SK-N-SH (cell line): ENCODE results near the gene ASCC3. TPM values are rescaled to one million over a fixed set of nuclear protein-coding genes. Genes with fewer than 3 reads are reported as not detected.

Experiments used
- CTCF ChIA-PET: fragments of 300-600, 350-600 bp; formaldehyde crosslinking; extraction: SDS; loops from one replicate; lab custom pipeline; 2021; lab: Yijun Ruan, JAX
- POLR2A ChIA-PET: fragments of 350-600 bp; sonication (Branson Sonifier 250); formaldehyde crosslinking; extraction: SDS; loops from one replicate; lab custom pipeline; 2020; ENCODE audit warnings: antibody characterized with exemption, inconsistent platforms; lab: Yijun Ruan, JAX
- DNase-seq: peaks from one replicate; pipeline ENCODE4 v3.0.0; 2012
- H2AFZ ChIP-seq: fragments of 200-600 bp; sonication (generic); 2 replicates; pipeline ENCODE4 v1.8.1; 2016; ENCODE audit warnings: antibody characterized with exemption, mild to moderate bottlenecking, low read depth
- H3F3A ChIP-seq: fragments of 200-600 bp; sonication (generic); replicated peaks from 2 replicates; pipeline ENCODE3; 2016; ENCODE audit warnings: antibody characterized with exemption, mild to moderate bottlenecking; ENCODE audit not compliant: insufficient read depth
- H3K27ac ChIP-seq, 2 experiments: fragments of 200-500 bp in 1 of 2; fragments of 200-600 bp in 1 of 2; sonication (Bioruptor generic) in 1 of 2; sonication (generic), shearing (Covaris generic) in 1 of 2; 2 replicates each; pipeline versions ENCODE4 v1.5.1 to v1.6.1; 2014 to 2016; ENCODE audit warnings: low read depth in 2 of 2, inconsistent platforms in 1 of 2, low read length in 1 of 2, mild to moderate bottlenecking in 1 of 2, mixed read lengths in 1 of 2
- H3K27me3 ChIP-seq: fragments of 200-600 bp; sonication (generic), shearing (Covaris generic); 2 replicates; pipeline ENCODE4 v1.6.1; 2016; ENCODE audit warnings: mixed run types; ENCODE audit not compliant: insufficient read depth
- H3K36me3 ChIP-seq, 2 experiments: fragments of 200-500 bp in 1 of 2; fragments of 200-600 bp in 1 of 2; sonication (Bioruptor generic) in 1 of 2; sonication (generic) in 1 of 2; replicated peaks in 1 of 2; 2 replicates each; pipeline versions ENCODE3 to v1.5.1; 2014 to 2016; ENCODE audit warnings: low read length in 1 of 2, mild to moderate bottlenecking in 1 of 2; ENCODE audit not compliant: insufficient read depth in 2 of 2, control insufficient read depth in 1 of 2
- H3K4me1 ChIP-seq, 2 experiments: fragments of 200-500 bp in 1 of 2; fragments of 200-600 bp in 1 of 2; sonication (Bioruptor generic) in 1 of 2; sonication (generic), shearing (Covaris generic) in 1 of 2; 2 replicates each; pipeline versions ENCODE4 v1.5.1 to v1.6.1; 2014 to 2016; ENCODE audit warnings: low read depth in 1 of 2, low read length in 1 of 2, mixed run types in 1 of 2; ENCODE audit not compliant: insufficient read depth in 2 of 2, control insufficient read depth in 1 of 2
- H3K4me2 ChIP-seq: fragments of 200-600 bp; sonication (generic), shearing (Covaris generic); 2 replicates; pipeline ENCODE4 v1.6.1; 2017; ENCODE audit warnings: mixed run types
- H3K4me3 ChIP-seq, 2 experiments: fragments of 200-500 bp in 1 of 2; fragments of 200-600 bp in 1 of 2; sonication (Bioruptor generic) in 1 of 2; sonication (generic), shearing (Covaris generic) in 1 of 2; 2 replicates each; pipeline versions ENCODE4 v1.5.1 to v1.8.1; 2014 to 2016; ENCODE audit warnings: low read depth in 2 of 2, inconsistent platforms in 1 of 2, low read length in 1 of 2, mild to moderate bottlenecking in 1 of 2, mixed read lengths in 1 of 2, moderate library complexity in 1 of 2
- H3K79me2 ChIP-seq: fragments of 200-600 bp; sonication (generic); 2 replicates; pipeline ENCODE4 v1.8.1; 2017; ENCODE audit warnings: mild to moderate bottlenecking; ENCODE audit not compliant: insufficient read depth
- H3K9ac ChIP-seq: fragments of 200-600 bp; sonication (generic); 2 replicates; pipeline ENCODE4 v1.6.1; 2017; ENCODE audit warnings: mixed run types
- H3K9me2 ChIP-seq: fragments of 200-600 bp; sonication (generic); 2 replicates; pipeline ENCODE4 v1.6.1; 2017; ENCODE audit warnings: mixed run types
- H3K9me3 ChIP-seq: fragments of 200-600 bp; sonication (generic); 2 replicates; pipeline ENCODE4 v1.6.1; 2017; ENCODE audit warnings: mixed run types, mild to moderate bottlenecking, moderate library complexity
- H4K20me1 ChIP-seq: fragments of 200-600 bp; sonication (generic); 2 replicates; pipeline ENCODE4 v1.6.1; 2017; ENCODE audit warnings: mild to moderate bottlenecking, mixed run types; ENCODE audit not compliant: insufficient read depth
- CHD2 ChIP-seq: fragments of 150-350 bp; IDR thresholded peaks from 2 replicates; pipeline ENCODE4 v1.6.1; 2018; ENCODE audit warnings: low read length; ENCODE audit not compliant: partially characterized antibody
- ELF1 ChIP-seq: IDR thresholded peaks from 2 replicates; pipeline ENCODE4 v1.4.0; 2012
- EP300 ChIP-seq, 2 experiments: IDR thresholded peaks; 2 replicates each; pipeline versions ENCODE4 v1.4.0 to v1.6.1; 2012; ENCODE audit warnings: borderline replicate concordance in 1 of 2, low read depth in 1 of 2, low read length in 1 of 2
- EZH2phosphoT487 ChIP-seq: fragments of 200-600 bp; sonication (generic); IDR thresholded peaks from 2 replicates; pipeline ENCODE4 v1.6.1; 2017; ENCODE audit warnings: low read depth, mixed run types, mild to moderate bottlenecking, antibody characterized with exemption, moderate library complexity, borderline replicate concordance
- FOSL2 ChIP-seq: IDR thresholded peaks from 2 replicates; pipeline ENCODE4 v1.4.0; 2012; ENCODE audit warnings: low read depth, mild to moderate bottlenecking, moderate library complexity, borderline replicate concordance
- FOXM1 ChIP-seq: IDR thresholded peaks from 2 replicates; pipeline ENCODE4 v1.4.0; 2012; ENCODE audit warnings: low read depth, mild to moderate bottlenecking
- GATA2 ChIP-seq: sonication (generic); formaldehyde crosslinking; IDR thresholded peaks from 2 replicates; pipeline ENCODE4 v1.5.0; 2020; ENCODE audit warnings: mild to moderate bottlenecking, missing genetic modification reagents
- MAX ChIP-seq: IDR thresholded peaks from 2 replicates; pipeline ENCODE4 v1.4.0; 2012; ENCODE audit warnings: low read depth
- MEF2A ChIP-seq: IDR thresholded peaks from 2 replicates; pipeline ENCODE4 v1.4.0; 2012; ENCODE audit warnings: low read depth, borderline replicate concordance
- MXI1 ChIP-seq: IDR thresholded peaks from 2 replicates; pipeline ENCODE4 v1.6.1; 2012; ENCODE audit warnings: mild to moderate bottlenecking, low read depth, low read length, improper control_type of control experiment
- NFIC ChIP-seq: IDR thresholded peaks from 2 replicates; pipeline ENCODE4 v1.4.0; 2012; ENCODE audit warnings: borderline replicate concordance
- NRF1 ChIP-seq: IDR thresholded peaks from 2 replicates; pipeline ENCODE4 v1.6.1; 2012; ENCODE audit warnings: low read depth, mild to moderate bottlenecking, low read length
- PBX3 ChIP-seq: IDR thresholded peaks from 2 replicates; pipeline ENCODE4; 2012
- RCOR1 ChIP-seq: fragments of 150-350 bp; IDR thresholded peaks from 2 replicates; pipeline ENCODE4 v1.6.1; 2017; ENCODE audit warnings: antibody characterized with exemption, low read length
- RFX5 ChIP-seq: IDR thresholded peaks from 2 replicates; pipeline ENCODE4 v1.6.1; 2012; ENCODE audit warnings: mild to moderate bottlenecking, improper control_type of control experiment, low read length
- TAF1 ChIP-seq: IDR thresholded peaks from 2 replicates; pipeline ENCODE4 v1.6.1; 2012; ENCODE audit warnings: low read depth, mild to moderate bottlenecking, low read length, moderate library complexity, borderline replicate concordance
- TCF12 ChIP-seq: IDR thresholded peaks from 2 replicates; pipeline ENCODE4 v1.4.0; 2012
- YY1 ChIP-seq: IDR thresholded peaks from 2 replicates; pipeline ENCODE4 v1.4.0; 2012; ENCODE audit warnings: low read depth, mild to moderate bottlenecking
- WGBS: methylation state at CpG from one replicate; pipeline ENCODE4 v1.1.6; 2017; ENCODE audit warnings: low lambda C conversion rate; 5-methylcytosine and 5-hydroxymethylcytosine counted together
- polyA plus RNA-seq, 3 experiments: library from polyadenylated mRNA; depleted of rRNA; stranded (reverse); fragments of >200 nt; gene quantifications; 2 replicates each; pipeline ENCODE4 v1.2.3, GENCODE V29; 2012
- TF ChIP-seq, protein P1 (sequence below): IDR thresholded peaks from 2 replicates; pipeline ENCODE4 v1.4.0; 2012; ENCODE audit warnings: low read depth, borderline replicate concordance
- TF ChIP-seq, protein P2 (sequence below): IDR thresholded peaks from 2 replicates; pipeline ENCODE4 v1.6.1; 2012; ENCODE audit warnings: mild to moderate bottlenecking, low read depth, low read length, moderate library complexity

Gene ASCC3
- polyA plus RNA-seq, 1 of the 3 experiments (the other 2 are of a cell fraction): 17.9 TPM

GRCh38 chr6:100712997-100713396 is 168.1 kb downstream of the ASCC3 start:
- Histone ChIP-seq H3K4me2 (no peak overlapping the region), H3K4me1 (no peaks in the 10 kb centered on the region), H3K9ac (no peak overlapping the region), H3K27me3 (no peaks in the 10 kb centered on the region), H3K27ac (no peak overlapping the region), H3K9me2 (no peaks in the 10 kb centered on the region), H3K9me3 (no peaks in the 10 kb centered on the region), H2AFZ (no peak overlapping the region), H3K36me3 (peaks cover 17 to 19% of the 10 kb centered on the region in 2 experiments), H4K20me1 (no peaks in the 10 kb centered on the region), H3K79me2 (no peaks in the 10 kb centered on the region), H3K4me3 (no peak overlapping the region), H3F3A (no peaks in the 10 kb centered on the region)
- CTCF ChIA-PET: interaction anchor here (0.8 kb wide), 1 partner anchor 606 kb away, joined by 3 read pairs; no protein-coding TSS in a partner anchor
- no peak for DNase-seq
- POLR2A ChIA-PET: no interaction called here
- WGBS: 97% methylated on average over 6 of the region's 6 CpGs
- no peak for TF ChIP-seq YY1
- no peak for TF ChIP-seq PBX3
- no peak for TF ChIP-seq MXI1
- no peak for TF ChIP-seq FOXM1
- TF ChIP-seq GATA2: no peak
- TF ChIP-seq MAX: no peak
- TF ChIP-seq RFX5: no peak
- no peak for TF ChIP-seq FOSL2
- no peak for TF ChIP-seq TCF12
- no peak for TF ChIP-seq NFIC
- no peak for TF ChIP-seq EP300 (IDR thresholded peaks at IDR 0.05; ENCODE audit: borderline replicate concordance in 1 of 2, low read depth in 1 of 2, low read length in 1 of 2)
- no peak for TF ChIP-seq ELF1
- TF ChIP-seq, protein P1, sequence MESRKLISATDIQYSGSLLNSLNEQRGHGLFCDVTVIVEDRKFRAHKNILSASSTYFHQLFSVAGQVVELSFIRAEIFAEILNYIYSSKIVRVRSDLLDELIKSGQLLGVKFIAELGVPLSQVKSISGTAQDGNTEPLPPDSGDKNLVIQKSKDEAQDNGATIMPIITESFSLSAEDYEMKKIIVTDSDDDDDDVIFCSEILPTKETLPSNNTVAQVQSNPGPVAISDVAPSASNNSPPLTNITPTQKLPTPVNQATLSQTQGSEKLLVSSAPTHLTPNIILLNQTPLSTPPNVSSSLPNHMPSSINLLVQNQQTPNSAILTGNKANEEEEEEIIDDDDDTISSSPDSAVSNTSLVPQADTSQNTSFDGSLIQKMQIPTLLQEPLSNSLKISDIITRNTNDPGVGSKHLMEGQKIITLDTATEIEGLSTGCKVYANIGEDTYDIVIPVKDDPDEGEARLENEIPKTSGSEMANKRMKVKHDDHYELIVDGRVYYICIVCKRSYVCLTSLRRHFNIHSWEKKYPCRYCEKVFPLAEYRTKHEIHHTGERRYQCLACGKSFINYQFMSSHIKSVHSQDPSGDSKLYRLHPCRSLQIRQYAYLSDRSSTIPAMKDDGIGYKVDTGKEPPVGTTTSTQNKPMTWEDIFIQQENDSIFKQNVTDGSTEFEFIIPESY: no peak
- TF ChIP-seq, protein P2, sequence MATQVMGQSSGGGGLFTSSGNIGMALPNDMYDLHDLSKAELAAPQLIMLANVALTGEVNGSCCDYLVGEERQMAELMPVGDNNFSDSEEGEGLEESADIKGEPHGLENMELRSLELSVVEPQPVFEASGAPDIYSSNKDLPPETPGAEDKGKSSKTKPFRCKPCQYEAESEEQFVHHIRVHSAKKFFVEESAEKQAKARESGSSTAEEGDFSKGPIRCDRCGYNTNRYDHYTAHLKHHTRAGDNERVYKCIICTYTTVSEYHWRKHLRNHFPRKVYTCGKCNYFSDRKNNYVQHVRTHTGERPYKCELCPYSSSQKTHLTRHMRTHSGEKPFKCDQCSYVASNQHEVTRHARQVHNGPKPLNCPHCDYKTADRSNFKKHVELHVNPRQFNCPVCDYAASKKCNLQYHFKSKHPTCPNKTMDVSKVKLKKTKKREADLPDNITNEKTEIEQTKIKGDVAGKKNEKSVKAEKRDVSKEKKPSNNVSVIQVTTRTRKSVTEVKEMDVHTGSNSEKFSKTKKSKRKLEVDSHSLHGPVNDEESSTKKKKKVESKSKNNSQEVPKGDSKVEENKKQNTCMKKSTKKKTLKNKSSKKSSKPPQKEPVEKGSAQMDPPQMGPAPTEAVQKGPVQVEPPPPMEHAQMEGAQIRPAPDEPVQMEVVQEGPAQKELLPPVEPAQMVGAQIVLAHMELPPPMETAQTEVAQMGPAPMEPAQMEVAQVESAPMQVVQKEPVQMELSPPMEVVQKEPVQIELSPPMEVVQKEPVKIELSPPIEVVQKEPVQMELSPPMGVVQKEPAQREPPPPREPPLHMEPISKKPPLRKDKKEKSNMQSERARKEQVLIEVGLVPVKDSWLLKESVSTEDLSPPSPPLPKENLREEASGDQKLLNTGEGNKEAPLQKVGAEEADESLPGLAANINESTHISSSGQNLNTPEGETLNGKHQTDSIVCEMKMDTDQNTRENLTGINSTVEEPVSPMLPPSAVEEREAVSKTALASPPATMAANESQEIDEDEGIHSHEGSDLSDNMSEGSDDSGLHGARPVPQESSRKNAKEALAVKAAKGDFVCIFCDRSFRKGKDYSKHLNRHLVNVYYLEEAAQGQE: no peak
- TF ChIP-seq NRF1: no peak
- no peak for TF ChIP-seq EZH2phosphoT487
- no peak for TF ChIP-seq TAF1
- no peak for TF ChIP-seq RCOR1
- no peak for TF ChIP-seq MEF2A
- TF ChIP-seq CHD2: no peak
